Measurements from ENCODE around the gene CACNA1C.

DNA sequence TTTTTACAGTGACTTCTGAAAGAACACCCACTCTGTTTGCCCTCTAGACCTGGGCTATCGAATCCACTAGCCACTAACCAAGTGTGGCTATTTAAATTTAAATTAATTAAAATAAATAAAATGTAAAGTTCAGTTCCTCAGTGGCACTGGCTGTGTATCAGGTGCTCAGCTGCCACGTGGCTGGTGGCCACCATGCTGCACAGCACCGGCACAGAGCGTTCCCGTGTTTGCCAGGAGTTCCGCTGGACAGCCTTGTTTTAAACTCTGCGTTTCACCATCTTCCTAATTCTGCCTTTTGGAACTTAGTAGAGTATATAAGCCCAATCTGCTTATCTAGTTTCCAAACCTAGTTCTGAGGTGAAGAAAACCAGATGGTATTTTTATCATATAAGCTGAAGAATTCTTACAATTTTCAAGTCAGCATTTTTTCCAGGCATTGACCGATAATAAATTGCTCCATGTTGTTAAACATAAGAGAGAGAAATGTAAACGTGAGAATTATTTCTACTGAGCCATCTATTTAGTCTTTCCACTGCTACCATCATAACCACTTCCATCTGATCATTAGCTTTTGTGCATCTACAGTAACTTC lies 339.0 kb downstream of the CACNA1C start:
- TF ChIP-seq, protein P1, sequence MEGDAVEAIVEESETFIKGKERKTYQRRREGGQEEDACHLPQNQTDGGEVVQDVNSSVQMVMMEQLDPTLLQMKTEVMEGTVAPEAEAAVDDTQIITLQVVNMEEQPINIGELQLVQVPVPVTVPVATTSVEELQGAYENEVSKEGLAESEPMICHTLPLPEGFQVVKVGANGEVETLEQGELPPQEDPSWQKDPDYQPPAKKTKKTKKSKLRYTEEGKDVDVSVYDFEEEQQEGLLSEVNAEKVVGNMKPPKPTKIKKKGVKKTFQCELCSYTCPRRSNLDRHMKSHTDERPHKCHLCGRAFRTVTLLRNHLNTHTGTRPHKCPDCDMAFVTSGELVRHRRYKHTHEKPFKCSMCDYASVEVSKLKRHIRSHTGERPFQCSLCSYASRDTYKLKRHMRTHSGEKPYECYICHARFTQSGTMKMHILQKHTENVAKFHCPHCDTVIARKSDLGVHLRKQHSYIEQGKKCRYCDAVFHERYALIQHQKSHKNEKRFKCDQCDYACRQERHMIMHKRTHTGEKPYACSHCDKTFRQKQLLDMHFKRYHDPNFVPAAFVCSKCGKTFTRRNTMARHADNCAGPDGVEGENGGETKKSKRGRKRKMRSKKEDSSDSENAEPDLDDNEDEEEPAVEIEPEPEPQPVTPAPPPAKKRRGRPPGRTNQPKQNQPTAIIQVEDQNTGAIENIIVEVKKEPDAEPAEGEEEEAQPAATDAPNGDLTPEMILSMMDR (IDR thresholded peaks at IDR 0.05): no peak
- no peak for TF ChIP-seq POLR2A (IDR thresholded peaks at IDR 0.05)
